ENCODE results near the gene TPP1.

DNA sequence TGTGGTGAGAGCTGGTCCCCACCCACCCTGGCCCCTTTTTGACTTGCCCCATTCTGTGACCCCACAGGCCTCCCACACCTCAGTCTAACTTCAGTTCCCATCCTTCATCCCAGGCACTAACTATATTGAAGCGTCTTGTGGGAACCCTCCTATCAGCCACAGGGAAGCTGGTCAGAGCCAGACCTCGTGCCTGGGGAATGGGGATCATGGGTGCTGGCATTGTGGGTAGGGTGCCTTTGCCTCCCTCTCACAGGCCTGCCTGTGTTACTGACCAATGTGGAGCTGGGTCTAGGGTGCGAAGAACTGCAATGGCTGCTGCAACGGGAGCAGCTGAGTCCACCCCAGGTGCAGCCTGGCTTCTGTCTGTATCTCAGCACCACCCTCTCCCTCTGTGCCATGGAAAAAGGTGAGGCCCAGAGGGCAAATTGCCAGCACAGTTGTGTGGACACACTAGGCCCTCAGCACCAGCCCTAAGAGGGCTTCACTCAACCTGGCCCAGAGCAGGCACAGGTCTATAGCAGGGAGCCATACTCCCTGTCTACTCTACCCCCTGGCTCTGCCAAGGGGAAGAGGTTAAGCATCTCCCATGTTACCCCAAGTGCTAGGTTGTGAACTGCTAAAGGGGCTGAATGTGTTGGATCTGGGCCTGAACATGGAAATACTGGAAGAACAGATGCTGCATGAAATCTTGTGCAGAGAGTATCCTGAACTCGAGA, 53.1 kb downstream of the TPP1 start:
- TF ChIP-seq, protein P1, sequence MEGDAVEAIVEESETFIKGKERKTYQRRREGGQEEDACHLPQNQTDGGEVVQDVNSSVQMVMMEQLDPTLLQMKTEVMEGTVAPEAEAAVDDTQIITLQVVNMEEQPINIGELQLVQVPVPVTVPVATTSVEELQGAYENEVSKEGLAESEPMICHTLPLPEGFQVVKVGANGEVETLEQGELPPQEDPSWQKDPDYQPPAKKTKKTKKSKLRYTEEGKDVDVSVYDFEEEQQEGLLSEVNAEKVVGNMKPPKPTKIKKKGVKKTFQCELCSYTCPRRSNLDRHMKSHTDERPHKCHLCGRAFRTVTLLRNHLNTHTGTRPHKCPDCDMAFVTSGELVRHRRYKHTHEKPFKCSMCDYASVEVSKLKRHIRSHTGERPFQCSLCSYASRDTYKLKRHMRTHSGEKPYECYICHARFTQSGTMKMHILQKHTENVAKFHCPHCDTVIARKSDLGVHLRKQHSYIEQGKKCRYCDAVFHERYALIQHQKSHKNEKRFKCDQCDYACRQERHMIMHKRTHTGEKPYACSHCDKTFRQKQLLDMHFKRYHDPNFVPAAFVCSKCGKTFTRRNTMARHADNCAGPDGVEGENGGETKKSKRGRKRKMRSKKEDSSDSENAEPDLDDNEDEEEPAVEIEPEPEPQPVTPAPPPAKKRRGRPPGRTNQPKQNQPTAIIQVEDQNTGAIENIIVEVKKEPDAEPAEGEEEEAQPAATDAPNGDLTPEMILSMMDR (IDR thresholded peaks at IDR 0.05): no peak
- TF ChIP-seq POLR2AphosphoS5 (IDR thresholded peaks at IDR 0.05): no peak
- no peak for TF ChIP-seq EP300 (IDR thresholded peaks at IDR 0.05)
- no peak for TF ChIP-seq POLR2A (IDR thresholded peaks at IDR 0.05)
